ENCODE results near the gene BCL2L13. TPM values are rescaled to one million over a fixed set of nuclear protein-coding genes. Genes with fewer than 3 reads are reported as not detected.

The BCL2L13 gene
- total RNA-seq, 2 donors from 2014 or later = 37.5 to 44.2 TPM

DNA sequence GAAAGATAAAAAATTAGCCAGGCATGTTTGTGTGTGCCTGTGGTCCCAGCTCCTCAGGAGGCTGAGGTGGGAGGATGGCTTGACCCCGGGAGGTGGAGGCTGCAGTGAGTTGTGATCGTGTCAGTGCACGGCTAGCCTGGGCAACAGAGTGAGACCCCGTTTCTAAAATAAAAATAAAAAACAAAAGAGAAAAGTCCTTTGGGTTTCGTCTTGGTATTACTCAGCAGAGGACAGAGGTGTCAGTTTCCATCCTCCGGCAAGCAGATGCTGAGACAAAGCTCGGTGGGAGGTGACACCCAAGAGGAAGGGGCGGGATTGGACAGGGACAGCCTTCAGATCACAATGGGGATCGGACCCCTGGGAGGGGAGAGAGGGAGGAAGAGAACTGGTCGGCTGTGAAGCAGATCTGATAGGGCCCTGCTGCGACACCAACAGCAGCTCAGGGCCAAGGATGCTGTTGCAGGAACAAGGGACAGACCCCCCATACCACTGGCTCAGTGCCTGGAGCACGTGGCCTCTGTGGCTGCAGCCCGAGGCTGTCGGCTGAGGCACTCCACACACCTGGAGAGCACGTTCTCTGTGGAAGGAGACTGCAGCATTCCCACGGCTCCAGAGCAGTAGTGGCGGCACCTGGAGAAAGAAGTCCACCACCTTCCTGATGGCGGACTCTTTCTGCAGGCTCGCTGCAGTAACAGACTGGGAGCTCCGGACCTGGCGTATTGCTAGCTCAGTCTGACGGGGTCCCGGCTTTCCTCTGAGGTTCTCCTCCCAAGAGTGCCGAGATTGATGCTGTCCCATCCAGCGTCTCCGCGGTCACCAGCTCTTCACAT, 140.9 kb downstream of the BCL2L13 start:
- H3K4me3 Mint-ChIP-seq = no peak overlapping the region
- peaks cover 9% of the 10 kb centered on the region for H3K27me3 Mint-ChIP-seq (ENCODE audit: insufficient read depth)
- Histone ChIP-seq H3K9ac (ENCODE audit: extremely low read depth, low read length, poor library complexity, severe bottlenecking) (no peak overlapping the region), H3K4me3 (ENCODE audit: low read length) (no peak overlapping the region), H3K4me1 (ENCODE audit: control insufficient read depth, insufficient read depth, low read length) (no peaks in the 10 kb centered on the region), H3K36me3 (ENCODE audit: control insufficient read depth, insufficient read depth, low read length) (no peaks in the 10 kb centered on the region), H3K9me3 (ENCODE audit: control insufficient read depth, low read length) (no peaks in the 10 kb centered on the region), H3K27ac (ENCODE audit: low read depth, low read length) (no peak overlapping the region), H3K27me3 (ENCODE audit: control insufficient read depth, insufficient read depth, low read length, poor library complexity, severe bottlenecking) (peaks cover 11% of the 10 kb centered on the region)
- H3K9me3 Mint-ChIP-seq = no peaks in the 10 kb centered on the region
- DNase-seq = no peak
- TF ChIP-seq, protein P1, sequence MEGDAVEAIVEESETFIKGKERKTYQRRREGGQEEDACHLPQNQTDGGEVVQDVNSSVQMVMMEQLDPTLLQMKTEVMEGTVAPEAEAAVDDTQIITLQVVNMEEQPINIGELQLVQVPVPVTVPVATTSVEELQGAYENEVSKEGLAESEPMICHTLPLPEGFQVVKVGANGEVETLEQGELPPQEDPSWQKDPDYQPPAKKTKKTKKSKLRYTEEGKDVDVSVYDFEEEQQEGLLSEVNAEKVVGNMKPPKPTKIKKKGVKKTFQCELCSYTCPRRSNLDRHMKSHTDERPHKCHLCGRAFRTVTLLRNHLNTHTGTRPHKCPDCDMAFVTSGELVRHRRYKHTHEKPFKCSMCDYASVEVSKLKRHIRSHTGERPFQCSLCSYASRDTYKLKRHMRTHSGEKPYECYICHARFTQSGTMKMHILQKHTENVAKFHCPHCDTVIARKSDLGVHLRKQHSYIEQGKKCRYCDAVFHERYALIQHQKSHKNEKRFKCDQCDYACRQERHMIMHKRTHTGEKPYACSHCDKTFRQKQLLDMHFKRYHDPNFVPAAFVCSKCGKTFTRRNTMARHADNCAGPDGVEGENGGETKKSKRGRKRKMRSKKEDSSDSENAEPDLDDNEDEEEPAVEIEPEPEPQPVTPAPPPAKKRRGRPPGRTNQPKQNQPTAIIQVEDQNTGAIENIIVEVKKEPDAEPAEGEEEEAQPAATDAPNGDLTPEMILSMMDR (conservative IDR thresholded peaks at IDR 0.05) = no peak
- peaks cover 3% of the 10 kb centered on the region for H3K4me1 Mint-ChIP-seq
- 89 to 90% methylated on average over 23 to 27 of the region's 27 CpGs for WGBS, 2 experiments (ENCODE audit: insufficient coverage in 1 of 2, insufficient read length in 1 of 2)
- H3K27ac Mint-ChIP-seq = no peak overlapping the region
- no peaks in the 10 kb centered on the region for H3K36me3 Mint-ChIP-seq (ENCODE audit: low read depth)

DNA sequence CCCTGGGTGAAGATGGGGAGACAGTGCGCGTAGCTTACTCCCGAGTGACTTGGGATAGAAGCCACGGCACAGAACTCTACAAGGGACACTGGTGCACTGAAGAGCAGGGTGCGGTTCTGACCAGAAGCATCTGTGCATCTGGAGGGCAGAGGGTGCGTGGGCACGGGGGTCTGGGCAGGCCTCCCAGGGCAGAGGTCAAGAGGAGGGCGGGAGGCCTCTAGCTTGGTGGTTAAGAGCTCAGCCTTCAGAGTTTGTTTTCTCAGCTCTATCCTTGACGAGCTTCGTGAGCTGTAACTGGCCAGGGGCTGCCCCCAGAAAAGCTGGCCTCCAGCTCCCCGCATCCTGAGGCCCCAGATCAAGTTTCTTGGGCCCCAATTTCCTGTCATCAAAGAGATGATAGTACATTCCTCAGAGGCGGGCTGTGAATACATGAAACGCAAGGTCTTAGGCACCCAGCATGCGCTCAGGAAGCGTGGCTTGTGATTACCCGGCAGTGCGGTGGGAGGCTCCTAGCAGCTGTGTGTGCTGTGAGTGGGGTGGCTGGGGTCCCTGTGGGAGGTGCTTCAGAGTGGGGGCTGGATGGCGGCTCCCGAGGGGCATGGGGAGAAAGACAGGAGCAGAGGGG, 141.7 kb downstream of the BCL2L13 start:
- Mint-ChIP-seq H3K36me3 (ENCODE audit: low read depth) (no peaks in the 10 kb centered on the region), H3K27me3 (ENCODE audit: insufficient read depth) (peaks cover 9% of the 10 kb centered on the region), H3K4me1 (peaks cover 3% of the 10 kb centered on the region), H3K9me3 (no peaks in the 10 kb centered on the region), H3K4me3 (no peak overlapping the region), H3K27ac (no peak overlapping the region)
- H3K4me3 ChIP-seq (ENCODE audit: low read length) = no peak overlapping the region
- WGBS, 2 experiments (ENCODE audit: insufficient coverage in 1 of 2, insufficient read length in 1 of 2) = 87 to 92% methylated on average over 10 to 18 of the region's 19 CpGs
- H3K9me3 ChIP-seq (ENCODE audit: control insufficient read depth, low read length) = no peaks in the 10 kb centered on the region
- H3K27me3 ChIP-seq (ENCODE audit: control insufficient read depth, insufficient read depth, low read length, poor library complexity, severe bottlenecking) = peaks cover 4% of the 10 kb centered on the region
- H3K4me1 ChIP-seq (ENCODE audit: control insufficient read depth, insufficient read depth, low read length) = no peaks in the 10 kb centered on the region
- DNase-seq = no peak
- H3K9ac ChIP-seq (ENCODE audit: extremely low read depth, low read length, poor library complexity, severe bottlenecking) = no peak overlapping the region
- no peaks in the 10 kb centered on the region for H3K36me3 ChIP-seq (ENCODE audit: control insufficient read depth, insufficient read depth, low read length)
- TF ChIP-seq, protein P1 (conservative IDR thresholded peaks at IDR 0.05) = no peak
- H3K27ac ChIP-seq (ENCODE audit: low read depth, low read length) = no peak overlapping the region

Small RNAs within 50 kb of the gene (microRNA-seq; reads per million reads assigned to microRNA genes)
- not detected for gene MIR3198-1 (ENCODE audit: borderline microRNAs expressed)

Other genes starting within 250 kb of the BCL2L13 start
- gene SLC25A18, start 75.3 kb upstream of the BCL2L13 start, total RNA-seq = 10 to 100 TPM in 1 of 2 donors, 1 to 10 TPM in 1; 6.9 to 14.3 TPM
- gene ATP6V1E1, start 10.0 kb upstream of the BCL2L13 start, total RNA-seq = 100 to 1,000 TPM; 129 to 144 TPM
- 10 to 100 TPM; 20.1 to 24.4 TPM for gene BID, start 135.7 kb downstream of the BCL2L13 start, total RNA-seq

Data from endodermal cell (in vitro differentiated cells).